C4-2B (cell line): ENCODE results near the gene TSPYL2.

ENCODE experiments used
- H3K27ac ChIP-seq: fragments of 450-650 bp; 2 replicates; pipeline ENCODE4 v1.5.1; 2017
- CTCF ChIP-seq: fragments of 450-650 bp; conservative IDR thresholded peaks from 2 replicates; pipeline ENCODE4 v1.5.1; 2017; ENCODE audit warnings: mild to moderate bottlenecking
- ZFX ChIP-seq: fragments of 450-650 bp; IDR thresholded peaks from 2 replicates; pipeline ENCODE4 v1.6.1; 2017

The TSPYL2 gene

GRCh38 chrX:53088136-53088974 is 6.2 kb downstream of the TSPYL2 start:
- peak overlapping the region; percentile 64 for H3K27ac ChIP-seq

GRCh38 chrX:53089224-53089842 is 7.2 kb downstream of the TSPYL2 start:
- TF ChIP-seq ZFX = no peak
- TF ChIP-seq CTCF = peak; percentile 80
- peak overlapping the region; percentile 64; the same call in 1 of the 2 replicates for H3K27ac ChIP-seq

More at GRCh38 chrX:53088136-53088974, 6.2 kb downstream of the TSPYL2 start:
- TF ChIP-seq CTCF = no peak
- no peak for TF ChIP-seq ZFX

- H3K27ac ChIP-seq = no peak overlapping the region
Observed at GRCh38 chrX:53089925-53090324, 7.8 kb downstream of the TSPYL2 start.

GRCh38 chrX:53091354-53091753 is 9.2 kb downstream of the TSPYL2 start:
- no peak overlapping the region for H3K27ac ChIP-seq
- no peak for TF ChIP-seq CTCF
- TF ChIP-seq ZFX = no peak

More at GRCh38 chrX:53089925-53090324, 7.8 kb downstream of the TSPYL2 start:
- TF ChIP-seq CTCF = no peak
- TF ChIP-seq ZFX = no peak

- TF ChIP-seq CTCF (peak; percentile 74), ZFX (no peak)
- peak overlapping the region; percentile 89 for H3K27ac ChIP-seq
Observed at GRCh38 chrX:53093177-53093655, 11.0 kb downstream of the TSPYL2 start.

- TF ChIP-seq CTCF = no peak
- peak; percentile 52; the same call in 1 of the 2 replicates for TF ChIP-seq ZFX
- H3K27ac ChIP-seq = peak within 1 kb of the TSS; percentile 89
Observed at GRCh38 chrX:53093748-53094581, 11.8 kb downstream of the TSPYL2 start, which contains the start of gene KANTR. KANTR (plus strand) TSS chrX:53094142; CDS start chrX:53124273, 30,131 bp downstream.
